GM12878 (cell line): ENCODE data around the gene CTDP1. TPM values are rescaled to one million over a fixed set of nuclear protein-coding genes. Genes with fewer than 3 reads are reported as not detected.

Experiments used
- ATAC-seq: fragments of 200-7000 bp; cut with Tn5 transposase; 3 replicates; pipeline ENCODE4 v1.9.1; 2020; ENCODE audit warnings: mild to moderate bottlenecking, moderate library complexity
- BruUV-seq: library from RNA; stranded (reverse); fragments of 400-500 nt; replicated peaks from 2 replicates; lab custom pipeline; 2021; lab: Mats Ljungman, UMichigan
- CTCF ChIA-PET: fragments of 300-600 bp; sonication (Branson Sonifier 250); formaldehyde crosslinking; extraction: SDS; loops from one replicate; lab custom pipeline; 2021; ENCODE audit warnings: inconsistent platforms; lab: Yijun Ruan, JAX
- POLR2A ChIA-PET: fragments of 350-600 bp; formaldehyde crosslinking; extraction: SDS; loops from one replicate; lab custom pipeline; 2021; ENCODE audit warnings: inconsistent platforms; lab: Charles Lee
- RAD21 ChIA-PET: fragments of 300-600 bp; sonication (Branson Sonifier 250); formaldehyde crosslinking; loops from one replicate; lab custom pipeline; 2023; ENCODE audit warnings: antibody characterized with exemption; ENCODE audit not compliant: unreplicated experiment; lab: Charles Lee
- SMC1A ChIA-PET: fragments of 300-600 bp; sonication (Branson Sonifier 250); formaldehyde crosslinking; loops from one replicate; lab custom pipeline; 2023; ENCODE audit not compliant: unreplicated experiment, uncharacterized antibody; lab: Charles Lee
- DNase-seq: peaks from one replicate; pipeline ENCODE4 v3.0.0-alpha.2; 2011; ENCODE audit warnings: low read depth, low spot score
- FAIRE-seq: peaks from 3 replicates; lab custom pipeline; 2011; peaks lifted over from hg19 to GRCh38; lab: Jason Lieb, UNC
- H2AFZ ChIP-seq: 2 replicates; pipeline ENCODE4 v1.6.0; 2011; ENCODE audit warnings: low read depth, low read length, control low read depth; ENCODE audit not compliant: control insufficient read depth
- H3K27ac ChIP-seq: 2 replicates; pipeline ENCODE4 v1.5.1; 2011; ENCODE audit warnings: control low read depth; ENCODE audit not compliant: control insufficient read depth, insufficient read depth
- H3K27me3 ChIP-seq, 2 experiments: replicated peaks in 1 of 2; 2 replicates each; pipeline versions ENCODE4 v1.6.0 to v1.6.1; 2011; ENCODE audit warnings: low read length in 1 of 2; ENCODE audit not compliant: control insufficient read depth in 2 of 2, insufficient read depth in 2 of 2
- H3K36me3 ChIP-seq, 2 experiments: 2 replicates each; pipeline ENCODE4 v1.5.1; 2011; ENCODE audit warnings: low read length in 1 of 2; ENCODE audit not compliant: control insufficient read depth in 2 of 2, insufficient read depth in 2 of 2
- H3K4me1 ChIP-seq: 2 replicates; pipeline ENCODE4 v1.6.1; 2011; ENCODE audit warnings: mild to moderate bottlenecking, low read length, moderate library complexity, mixed read lengths; ENCODE audit not compliant: control insufficient read depth, insufficient read depth
- H3K4me2 ChIP-seq: 2 replicates; pipeline ENCODE4 v1.6.0; 2011; ENCODE audit warnings: control low read depth; ENCODE audit not compliant: control insufficient read depth, insufficient read depth
- H3K4me3 ChIP-seq: fragments of 200-600 bp; sonication (generic); 2 replicates; pipeline ENCODE4 v1.5.1; 2016
- H3K79me2 ChIP-seq: 2 replicates; pipeline ENCODE4 v1.6.0; 2011; ENCODE audit warnings: low read length; ENCODE audit not compliant: control insufficient read depth, insufficient read depth
- H3K9ac ChIP-seq: 2 replicates; pipeline ENCODE4 v1.8.0; 2011; ENCODE audit warnings: low read length, control low read depth, mixed read lengths; ENCODE audit not compliant: control insufficient read depth, insufficient read depth
- H3K9me3 ChIP-seq: replicated peaks from 3 replicates; pipeline ENCODE4 v1.5.1; 2011; ENCODE audit warnings: mild to moderate bottlenecking, low read length; ENCODE audit not compliant: control insufficient read depth, insufficient read depth
- H4K20me1 ChIP-seq: 2 replicates; pipeline ENCODE4 v1.6.0; 2011; ENCODE audit not compliant: control insufficient read depth, insufficient read depth
- ATF7 ChIP-seq: fragments of 450-650 bp; IDR thresholded peaks from 2 replicates; pipeline ENCODE4 v1.6.1; 2016; ENCODE audit warnings: low read depth, mild to moderate bottlenecking
- GATAD2B ChIP-seq: fragments of 450-650 bp; conservative IDR thresholded peaks from 2 replicates; pipeline ENCODE4 v1.6.1; 2017; ENCODE audit warnings: low read depth, mild to moderate bottlenecking, moderate library complexity
- MEF2B ChIP-seq: fragments of 450-650 bp; IDR thresholded peaks from 2 replicates; pipeline ENCODE4 v1.6.1; 2018; ENCODE audit warnings: mild to moderate bottlenecking, moderate library complexity; ENCODE audit not compliant: partially characterized antibody, poor library complexity, severe bottlenecking
- MTA2 ChIP-seq: fragments of 450-650 bp; IDR thresholded peaks from 2 replicates; pipeline ENCODE4 v1.6.1; 2016; ENCODE audit warnings: low read depth, mild to moderate bottlenecking, moderate library complexity
- POLR2A ChIP-seq: IDR thresholded peaks from 2 replicates; pipeline ENCODE4 v1.6.1; 2011; ENCODE audit warnings: low read depth, mild to moderate bottlenecking, low read length
- SIX5 ChIP-seq: IDR thresholded peaks from 2 replicates; pipeline ENCODE4 v1.6.1; 2011; ENCODE audit warnings: mild to moderate bottlenecking, low read depth, low read length, moderate library complexity; ENCODE audit not compliant: severe bottlenecking
- ZBED1 ChIP-seq: IDR thresholded peaks from 2 replicates; pipeline ENCODE4 v1.6.1; 2016; ENCODE audit warnings: borderline replicate concordance
- ZZZ3 ChIP-seq: IDR thresholded peaks from 2 replicates; pipeline ENCODE4 v1.6.1; 2011; ENCODE audit warnings: low read depth; ENCODE audit not compliant: control insufficient read depth, insufficient read length
- WGBS: methylation state at CpG from one replicate; pipeline ENCODE4 v1.1.6; 2016; ENCODE audit warnings: low lambda C conversion rate; ENCODE audit not compliant: insufficient replicate concordance, insufficient coverage; ENCODE audit errors: missing lambda C conversion rate; 5-methylcytosine and 5-hydroxymethylcytosine counted together
- in situ Hi-C: fragments of 300-500 bp; cut with MboI; formaldehyde crosslinking; loops from 9 replicates; pipeline ENCODE4 v1.14.3; 2018; ENCODE audit warnings: mixed read lengths
- intact Hi-C: fragments of 100-400 bp; cut with micrococcal nuclease; formaldehyde crosslinking; loops from one replicate; pipeline ENCODE4 v1.14.2; 2022; ENCODE audit not compliant: unreplicated experiment
- polyA plus RNA-seq, 11 experiments: library from polyadenylated mRNA; depleted of rRNA in 4 of 11; unstranded in 6 of 11; stranded (reverse) in 5 of 11; fragments of >200 nt; fragmentation: Nextera tagmentation in 4 of 11; fragmentation: Illumina TruSeq in 1 of 11; extraction: Ambion mirVana in 4 of 11; extraction: Trizol in 1 of 11; gene quantifications; 1 replicate in 1 of 11; 2 replicates in 10 of 11; pipeline versions ENCODE4 v1.2.1 to v1.2.3, GENCODE V29; 2011 to 2016; ENCODE audit warnings: inconsistent platforms in 2 of 11, missing spikeins in 2 of 11, low read depth in 1 of 11
- total RNA-seq, 4 experiments: library from RNA; depleted of rRNA in 3 of 4; stranded (reverse); fragments of >200 nt in 3 of 4; fragmentation: Illumina TruSeq in 1 of 4; extraction: Trizol in 1 of 4; gene quantifications; 2 replicates each; pipeline versions ENCODE4 v1.2.1 to v1.2.3, GENCODE V29; 2013 to 2021

The CTDP1 gene
- total and polyA plus RNA-seq, 10 of the 15 experiments (the other 5 are each of a cell fraction or from before 2014, with no cell fraction given) = 0.32 to 31.3 (median 8.8) TPM

- FAIRE-seq (no peak), ATAC-seq (no peak), DNase-seq (no peak)
- Histone ChIP-seq H3K79me2 (no peaks in the 10 kb centered on the region), H4K20me1 (no peaks in the 10 kb centered on the region), H3K4me2 (no peak overlapping the region), H3K4me3 (no peak overlapping the region), H3K9me3 (peaks cover 25% of the 10 kb centered on the region), H3K4me1 (no peaks in the 10 kb centered on the region), H3K27ac (no peak overlapping the region), H2AFZ (no peak overlapping the region), H3K9ac (no peak overlapping the region), H3K27me3 (no peaks in the 10 kb centered on the region), H3K36me3 (peaks cover 31 to 33% of the 10 kb centered on the region in 2 experiments; a peak in 3 of 4 replicates)
- BruUV-seq = TSS peak; percentile 43
- WGBS = 90% methylated on average over 33 of the region's 33 CpGs
- intact Hi-C loops (no loop called here), in situ Hi-C loops (no loop called here)
- ChIA-PET RAD21 (no interaction called here), CTCF (no interaction called here), POLR2A (no interaction called here), SMC1A (no interaction called here)
- TF ChIP-seq ZZZ3 (no peak), MTA2 (no peak), MEF2B (no peak), ATF7 (no peak), POLR2A (no peak), ZBED1 (no peak), GATAD2B (no peak), SIX5 (no peak)
These were observed 54.6 kb downstream of the CTDP1 start for GRCh38 chr18:79733986-79734770.
